Neural cell (in vitro differentiated cells): ENCODE measurements around the gene MAP3K14. TPM values are rescaled to one million over a fixed set of nuclear protein-coding genes. Genes with fewer than 3 reads are reported as not detected.

ENCODE experiments used
- H2AFZ ChIP-seq: fragments of 200-600, 300-800 bp; sonication (generic), shearing (Covaris generic); 2 replicates; pipeline ENCODE4 v1.6.0; 2014; ENCODE audit warnings: low read depth, mild to moderate bottlenecking, antibody characterized with exemption, low read length, moderate library complexity
- H3F3A ChIP-seq: fragments of 200-600 bp; shearing (Covaris generic); 2 replicates; pipeline ENCODE4 v1.6.1; 2016; ENCODE audit warnings: mild to moderate bottlenecking, moderate library complexity, mixed read lengths, antibody characterized with exemption, low read length; ENCODE audit not compliant: insufficient read depth, poor library complexity, severe bottlenecking
- H3K27ac ChIP-seq: fragments of 200-600, 300-800 bp; sonication (generic), shearing (Covaris generic); 2 replicates; pipeline ENCODE4 v1.5.1; 2014; ENCODE audit warnings: mild to moderate bottlenecking, low read length, moderate library complexity
- H3K27me3 ChIP-seq: fragments of 300-800, 200-600 bp; sonication (generic), shearing (Covaris generic); 2 replicates; pipeline ENCODE4 v1.6.0; 2014; ENCODE audit warnings: mild to moderate bottlenecking, low read depth, low read length, moderate library complexity; ENCODE audit not compliant: insufficient read depth
- H3K36me3 ChIP-seq: fragments of 300-800, 200-600 bp; sonication (generic), shearing (Covaris generic); 2 replicates; pipeline ENCODE4 v1.5.1; 2014; ENCODE audit warnings: mild to moderate bottlenecking, antibody characterized with exemption, low read length, moderate library complexity; ENCODE audit not compliant: insufficient read depth
- H3K4me2 ChIP-seq: fragments of 300-800, 200-600 bp; sonication (generic), shearing (Covaris generic); 2 replicates; pipeline ENCODE4 v1.6.0; 2014; ENCODE audit warnings: mild to moderate bottlenecking, low read length
- H3K4me3 ChIP-seq: fragments of 300-800, 200-600 bp; sonication (generic), shearing (Covaris generic); 2 replicates; pipeline ENCODE4 v1.5.1; 2014; ENCODE audit warnings: mild to moderate bottlenecking, low read length, moderate library complexity
- H3K79me2 ChIP-seq: fragments of 200-600 bp; shearing (Covaris generic); replicated peaks from 2 replicates; pipeline ENCODE4 v1.6.0; 2014; ENCODE audit warnings: mild to moderate bottlenecking, low read length, moderate library complexity; ENCODE audit not compliant: insufficient read depth
- H3K9ac ChIP-seq: fragments of 300-800, 200-600 bp; sonication (generic), shearing (Covaris generic); 2 replicates; pipeline ENCODE4 v1.6.1; 2016; ENCODE audit warnings: mild to moderate bottlenecking, low read length, mixed read lengths
- H3K9me2 ChIP-seq: fragments of 200-600 bp; shearing (Covaris generic); 2 replicates; pipeline ENCODE4 v1.6.1; 2016; ENCODE audit warnings: mild to moderate bottlenecking, low read length, mixed read lengths; ENCODE audit not compliant: insufficient read depth
- H3K9me3 ChIP-seq: fragments of 200-600, 300-800 bp; sonication (generic), shearing (Covaris generic); 2 replicates; pipeline ENCODE4 v1.6.1; 2016; ENCODE audit warnings: mild to moderate bottlenecking, mixed run types, low read length, moderate library complexity, mixed read lengths
- H4K20me1 ChIP-seq: fragments of 200-600 bp; shearing (Covaris generic); 2 replicates; pipeline ENCODE4 v1.6.1; 2016; ENCODE audit warnings: mild to moderate bottlenecking, mixed run types; ENCODE audit not compliant: insufficient read depth
- EP300 ChIP-seq: fragments of 450-650 bp; conservative IDR thresholded peaks from 2 replicates; pipeline ENCODE4 v1.6.1; 2014; ENCODE audit warnings: antibody characterized with exemption, mild to moderate bottlenecking, moderate library complexity; ENCODE audit not compliant: poor library complexity, severe bottlenecking
- EZH2 ChIP-seq: fragments of 200-600, 300-800 bp; shearing (Covaris generic), sonication (generic); IDR thresholded peaks from 2 replicates; pipeline ENCODE4 v1.6.1; 2014; ENCODE audit warnings: antibody characterized with exemption, low read length, borderline replicate concordance, mild to moderate bottlenecking; ENCODE audit not compliant: insufficient read depth, poor library complexity, severe bottlenecking
- MXI1 ChIP-seq: fragments of 450-650 bp; conservative IDR thresholded peaks from 2 replicates; pipeline ENCODE4 v1.6.1; 2014; ENCODE audit warnings: antibody characterized with exemption, mild to moderate bottlenecking; ENCODE audit not compliant: poor library complexity, severe bottlenecking
- POLR2AphosphoS5 ChIP-seq: IDR thresholded peaks from 2 replicates; pipeline ENCODE4 v1.6.1; 2012
- SMC3 ChIP-seq: fragments of 450-650 bp; conservative IDR thresholded peaks from 2 replicates; pipeline ENCODE4 v1.6.1; 2014; ENCODE audit warnings: antibody characterized with exemption, mild to moderate bottlenecking, moderate library complexity; ENCODE audit not compliant: poor library complexity
- TAF1 ChIP-seq: IDR thresholded peaks from 2 replicates; pipeline ENCODE4 v1.6.1; 2012; ENCODE audit warnings: low read depth
- polyA plus RNA-seq: library from polyadenylated mRNA; depleted of rRNA; stranded (reverse); fragments of >200 nt; gene quantifications from 2 replicates; pipeline ENCODE4 v1.2.3, GENCODE V29; 2014
- TF ChIP-seq, protein P1 (sequence below): IDR thresholded peaks from 2 replicates; pipeline ENCODE4 v1.6.1; 2012; ENCODE audit warnings: borderline replicate concordance
- TF ChIP-seq, protein P2 (sequence below): fragments of 450-650 bp; IDR thresholded peaks from 2 replicates; pipeline ENCODE4 v1.5.1; 2014; ENCODE audit warnings: antibody characterized with exemption, mild to moderate bottlenecking, moderate library complexity; ENCODE audit not compliant: poor library complexity, severe bottlenecking

MAP3K14 gene
- polyA plus RNA-seq, 1 donor from 2014 or later: 6.7 TPM

DNA sequence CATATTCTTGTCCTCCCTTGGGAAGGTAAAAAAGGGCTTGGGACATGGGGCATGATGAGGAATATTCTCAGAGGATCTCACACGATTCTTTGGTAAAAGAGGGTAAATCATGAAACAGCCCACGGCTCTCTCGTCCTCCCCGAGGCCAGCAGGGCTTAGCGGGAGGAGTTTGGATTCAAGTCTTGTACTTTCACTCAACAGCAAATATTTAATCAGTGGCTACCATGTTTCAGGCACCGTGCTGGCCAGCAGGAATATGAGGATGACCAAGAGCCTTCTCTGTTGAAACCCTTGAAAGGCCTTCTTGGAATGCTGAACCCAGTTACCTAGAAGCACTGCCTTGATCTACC is 8.8 kb downstream of the MAP3K14 start:
- H4K20me1 ChIP-seq: no peaks in the 10 kb centered on the region
- H3K27me3 ChIP-seq: no peaks in the 10 kb centered on the region
- no peaks in the 10 kb centered on the region for H3K9me2 ChIP-seq
- H3K79me2 ChIP-seq: peaks cover under 1% of the 10 kb centered on the region
- no peak overlapping the region for H3K27ac ChIP-seq
- H3K36me3 ChIP-seq: no peaks in the 10 kb centered on the region
- H3K9ac ChIP-seq: no peak overlapping the region
- H3K4me3 ChIP-seq: no peak overlapping the region
- H3K4me2 ChIP-seq: no peak overlapping the region
- H3K9me3 ChIP-seq: no peaks in the 10 kb centered on the region
- no peak for TF ChIP-seq POLR2AphosphoS5
- no peak for TF ChIP-seq SMC3
- TF ChIP-seq, protein P1, sequence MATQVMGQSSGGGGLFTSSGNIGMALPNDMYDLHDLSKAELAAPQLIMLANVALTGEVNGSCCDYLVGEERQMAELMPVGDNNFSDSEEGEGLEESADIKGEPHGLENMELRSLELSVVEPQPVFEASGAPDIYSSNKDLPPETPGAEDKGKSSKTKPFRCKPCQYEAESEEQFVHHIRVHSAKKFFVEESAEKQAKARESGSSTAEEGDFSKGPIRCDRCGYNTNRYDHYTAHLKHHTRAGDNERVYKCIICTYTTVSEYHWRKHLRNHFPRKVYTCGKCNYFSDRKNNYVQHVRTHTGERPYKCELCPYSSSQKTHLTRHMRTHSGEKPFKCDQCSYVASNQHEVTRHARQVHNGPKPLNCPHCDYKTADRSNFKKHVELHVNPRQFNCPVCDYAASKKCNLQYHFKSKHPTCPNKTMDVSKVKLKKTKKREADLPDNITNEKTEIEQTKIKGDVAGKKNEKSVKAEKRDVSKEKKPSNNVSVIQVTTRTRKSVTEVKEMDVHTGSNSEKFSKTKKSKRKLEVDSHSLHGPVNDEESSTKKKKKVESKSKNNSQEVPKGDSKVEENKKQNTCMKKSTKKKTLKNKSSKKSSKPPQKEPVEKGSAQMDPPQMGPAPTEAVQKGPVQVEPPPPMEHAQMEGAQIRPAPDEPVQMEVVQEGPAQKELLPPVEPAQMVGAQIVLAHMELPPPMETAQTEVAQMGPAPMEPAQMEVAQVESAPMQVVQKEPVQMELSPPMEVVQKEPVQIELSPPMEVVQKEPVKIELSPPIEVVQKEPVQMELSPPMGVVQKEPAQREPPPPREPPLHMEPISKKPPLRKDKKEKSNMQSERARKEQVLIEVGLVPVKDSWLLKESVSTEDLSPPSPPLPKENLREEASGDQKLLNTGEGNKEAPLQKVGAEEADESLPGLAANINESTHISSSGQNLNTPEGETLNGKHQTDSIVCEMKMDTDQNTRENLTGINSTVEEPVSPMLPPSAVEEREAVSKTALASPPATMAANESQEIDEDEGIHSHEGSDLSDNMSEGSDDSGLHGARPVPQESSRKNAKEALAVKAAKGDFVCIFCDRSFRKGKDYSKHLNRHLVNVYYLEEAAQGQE: no peak
- TF ChIP-seq EZH2: no peak
- no peak for TF ChIP-seq MXI1
- TF ChIP-seq EP300: no peak
- no peak for TF ChIP-seq TAF1
- TF ChIP-seq, protein P2, sequence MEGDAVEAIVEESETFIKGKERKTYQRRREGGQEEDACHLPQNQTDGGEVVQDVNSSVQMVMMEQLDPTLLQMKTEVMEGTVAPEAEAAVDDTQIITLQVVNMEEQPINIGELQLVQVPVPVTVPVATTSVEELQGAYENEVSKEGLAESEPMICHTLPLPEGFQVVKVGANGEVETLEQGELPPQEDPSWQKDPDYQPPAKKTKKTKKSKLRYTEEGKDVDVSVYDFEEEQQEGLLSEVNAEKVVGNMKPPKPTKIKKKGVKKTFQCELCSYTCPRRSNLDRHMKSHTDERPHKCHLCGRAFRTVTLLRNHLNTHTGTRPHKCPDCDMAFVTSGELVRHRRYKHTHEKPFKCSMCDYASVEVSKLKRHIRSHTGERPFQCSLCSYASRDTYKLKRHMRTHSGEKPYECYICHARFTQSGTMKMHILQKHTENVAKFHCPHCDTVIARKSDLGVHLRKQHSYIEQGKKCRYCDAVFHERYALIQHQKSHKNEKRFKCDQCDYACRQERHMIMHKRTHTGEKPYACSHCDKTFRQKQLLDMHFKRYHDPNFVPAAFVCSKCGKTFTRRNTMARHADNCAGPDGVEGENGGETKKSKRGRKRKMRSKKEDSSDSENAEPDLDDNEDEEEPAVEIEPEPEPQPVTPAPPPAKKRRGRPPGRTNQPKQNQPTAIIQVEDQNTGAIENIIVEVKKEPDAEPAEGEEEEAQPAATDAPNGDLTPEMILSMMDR: no peak
- no peaks in the 10 kb centered on the region for H3F3A ChIP-seq
- H2AFZ ChIP-seq: no peak overlapping the region

DNA sequence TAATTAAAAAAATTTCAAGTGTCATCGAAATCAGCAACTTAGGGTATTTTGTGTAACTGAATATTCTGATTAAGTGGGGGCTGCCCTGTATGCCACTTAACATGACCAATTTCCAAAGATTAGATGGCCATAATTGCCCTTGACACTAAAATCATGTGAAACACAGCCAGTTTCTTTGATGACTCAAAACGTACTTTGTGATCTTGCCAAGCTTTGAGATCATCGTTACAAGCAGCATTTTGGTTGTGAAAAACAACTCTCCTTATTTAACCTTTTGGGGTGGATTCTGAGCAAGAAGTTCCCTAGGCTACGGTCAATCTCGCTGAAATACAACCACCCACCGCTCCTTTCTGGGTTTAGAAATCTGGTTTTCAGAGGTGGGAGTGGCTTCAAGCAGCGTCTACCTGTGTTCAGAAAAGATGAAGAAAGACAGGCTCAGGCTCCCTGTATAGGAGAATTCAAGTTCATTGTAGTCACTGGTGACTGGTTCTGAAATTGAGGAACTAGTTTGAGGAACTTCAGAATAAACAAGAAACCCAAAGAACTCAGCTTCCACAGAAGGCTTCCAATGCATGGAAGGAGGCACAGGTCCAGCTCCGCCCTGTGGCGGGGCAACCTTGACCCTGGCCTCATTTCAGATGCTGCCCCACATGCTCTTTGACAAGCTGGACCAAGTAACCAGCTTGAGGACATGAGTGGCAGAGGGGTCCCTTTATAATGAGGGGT is 9.4 kb downstream of the MAP3K14 start:
- H3K4me3 ChIP-seq: no peak overlapping the region
- no peaks in the 10 kb centered on the region for H3K79me2 ChIP-seq
- no peaks in the 10 kb centered on the region for H3F3A ChIP-seq
- H3K9me3 ChIP-seq: no peaks in the 10 kb centered on the region
- H3K4me2 ChIP-seq: no peak overlapping the region
- no peak overlapping the region for H3K27ac ChIP-seq
- no peaks in the 10 kb centered on the region for H4K20me1 ChIP-seq
- TF ChIP-seq POLR2AphosphoS5 (no peak), EP300 (no peak), MXI1 (no peak), EZH2 (no peak)
- TF ChIP-seq, protein P1: no peak
- TF ChIP-seq, protein P2: no peak
- H3K9me2 ChIP-seq: no peaks in the 10 kb centered on the region
- H3K9ac ChIP-seq: no peak overlapping the region
- no peak overlapping the region for H2AFZ ChIP-seq
- H3K36me3 ChIP-seq: no peaks in the 10 kb centered on the region
- H3K27me3 ChIP-seq: no peaks in the 10 kb centered on the region
